ENCODE data around the gene UQCC2.

The UQCC2 gene

DNA sequence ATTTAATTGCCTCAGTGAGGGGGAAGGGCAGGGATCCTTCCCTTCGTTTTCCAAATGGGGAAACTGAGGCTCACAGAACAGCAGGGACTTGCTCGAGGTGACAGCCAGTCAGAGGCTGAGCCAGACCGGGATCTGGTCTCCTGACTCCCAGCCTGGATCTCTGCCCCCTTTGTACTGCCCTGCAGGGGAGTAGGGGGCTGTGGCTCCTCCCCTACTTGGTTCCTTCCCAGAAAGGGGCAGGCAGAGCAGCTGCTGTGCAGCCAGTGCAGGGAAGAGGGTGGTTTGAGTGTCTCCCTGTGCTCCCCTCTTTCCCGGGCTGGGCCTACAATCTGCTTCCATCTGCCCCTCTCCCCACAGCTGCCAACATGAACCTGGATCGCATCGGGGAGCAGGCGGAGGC lies 37.6 kb downstream of the UQCC2 start:
- Histone ChIP-seq H2AFZ (ENCODE audit: low read length, unreplicated experiment) (no peak overlapping the region), H3K27ac (ENCODE audit: low read depth, low read length) (no peak overlapping the region), H3K27me3 (ENCODE audit: insufficient read depth, low read length) (no peaks in the 10 kb centered on the region), H3K79me2 (ENCODE audit: control insufficient read depth, insufficient read depth, low read length, unreplicated experiment) (no peaks in the 10 kb centered on the region), H3K36me3 (ENCODE audit: insufficient read depth, low read length) (peaks cover 12% of the 10 kb centered on the region; the same call in 1 of the 2 replicates), H3K4me1 (ENCODE audit: control insufficient read depth, insufficient read depth, low read length, unreplicated experiment) (peaks cover 41% of the 10 kb centered on the region), H3K4me3 (ENCODE audit: low read depth, low read length) (no peak overlapping the region)

DNA sequence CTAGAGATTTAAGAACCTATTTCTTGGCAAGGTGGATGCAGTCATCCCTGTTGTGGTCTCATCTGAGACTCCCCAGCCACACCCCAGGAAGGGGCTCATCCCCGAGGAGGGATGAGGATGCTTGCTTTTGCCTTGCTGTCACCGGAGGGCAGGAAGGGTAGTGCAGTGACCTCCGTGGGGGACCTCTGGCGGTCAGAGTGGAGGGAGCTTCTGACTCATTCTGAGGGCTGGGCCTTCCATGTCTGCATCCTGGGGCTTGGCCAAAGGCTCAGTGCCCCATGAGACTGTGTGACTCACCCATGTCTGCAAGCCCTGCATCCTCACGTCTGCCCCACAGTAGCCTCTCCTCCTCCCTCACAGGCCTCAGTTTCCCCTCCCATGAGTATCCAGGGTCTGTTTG lies 38.7 kb downstream of the UQCC2 start:
- Histone ChIP-seq H3K79me2 (ENCODE audit: control insufficient read depth, insufficient read depth, low read length, unreplicated experiment) (no peaks in the 10 kb centered on the region), H3K4me1 (ENCODE audit: control insufficient read depth, insufficient read depth, low read length, unreplicated experiment) (peaks cover 41% of the 10 kb centered on the region), H3K4me3 (ENCODE audit: low read depth, low read length) (no peak overlapping the region), H3K36me3 (ENCODE audit: insufficient read depth, low read length) (peaks cover 12% of the 10 kb centered on the region; the same call in 1 of the 2 replicates), H3K27me3 (ENCODE audit: insufficient read depth, low read length) (no peaks in the 10 kb centered on the region), H3K27ac (ENCODE audit: low read depth, low read length) (no peak overlapping the region), H2AFZ (ENCODE audit: low read length, unreplicated experiment) (no peak overlapping the region)

DNA sequence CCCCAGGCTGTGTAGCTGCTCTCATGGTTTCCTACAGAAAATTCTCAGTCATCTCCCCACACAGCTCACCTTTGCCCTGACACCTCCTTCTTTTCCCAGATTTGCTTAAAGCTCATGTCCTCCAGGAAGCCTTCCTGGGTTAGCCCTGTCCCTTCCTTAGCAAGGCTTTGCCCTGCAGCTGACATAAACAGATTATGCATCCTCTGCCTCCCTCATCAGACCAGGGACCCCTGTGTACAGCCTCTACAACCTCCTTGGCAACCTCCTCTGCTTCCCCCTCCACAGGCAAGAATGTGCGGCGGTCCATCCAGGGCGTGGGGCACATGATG lies 39.8 kb downstream of the UQCC2 start:
- no peak overlapping the region for H2AFZ ChIP-seq (ENCODE audit: low read length, unreplicated experiment)
- peaks cover 36% of the 10 kb centered on the region for H3K4me1 ChIP-seq (ENCODE audit: control insufficient read depth, insufficient read depth, low read length, unreplicated experiment)
- H3K27me3 ChIP-seq (ENCODE audit: insufficient read depth, low read length) = no peaks in the 10 kb centered on the region
- H3K36me3 ChIP-seq (ENCODE audit: insufficient read depth, low read length) = peaks cover 12% of the 10 kb centered on the region; the same call in 1 of the 2 replicates
- no peak overlapping the region for H3K27ac ChIP-seq (ENCODE audit: low read depth, low read length)
- H3K4me3 ChIP-seq (ENCODE audit: low read depth, low read length) = no peak overlapping the region
- H3K79me2 ChIP-seq (ENCODE audit: control insufficient read depth, insufficient read depth, low read length, unreplicated experiment) = no peaks in the 10 kb centered on the region

- Histone ChIP-seq H3K36me3 (ENCODE audit: insufficient read depth, low read length) (peaks cover 12% of the 10 kb centered on the region; the same call in 1 of the 2 replicates), H3K4me1 (ENCODE audit: control insufficient read depth, insufficient read depth, low read length, unreplicated experiment) (peaks cover 30% of the 10 kb centered on the region), H3K27ac (ENCODE audit: low read depth, low read length) (no peak overlapping the region)
These were observed 40.3 kb downstream of the UQCC2 start for GRCh38 chr6:33670971-33671743.

DNA sequence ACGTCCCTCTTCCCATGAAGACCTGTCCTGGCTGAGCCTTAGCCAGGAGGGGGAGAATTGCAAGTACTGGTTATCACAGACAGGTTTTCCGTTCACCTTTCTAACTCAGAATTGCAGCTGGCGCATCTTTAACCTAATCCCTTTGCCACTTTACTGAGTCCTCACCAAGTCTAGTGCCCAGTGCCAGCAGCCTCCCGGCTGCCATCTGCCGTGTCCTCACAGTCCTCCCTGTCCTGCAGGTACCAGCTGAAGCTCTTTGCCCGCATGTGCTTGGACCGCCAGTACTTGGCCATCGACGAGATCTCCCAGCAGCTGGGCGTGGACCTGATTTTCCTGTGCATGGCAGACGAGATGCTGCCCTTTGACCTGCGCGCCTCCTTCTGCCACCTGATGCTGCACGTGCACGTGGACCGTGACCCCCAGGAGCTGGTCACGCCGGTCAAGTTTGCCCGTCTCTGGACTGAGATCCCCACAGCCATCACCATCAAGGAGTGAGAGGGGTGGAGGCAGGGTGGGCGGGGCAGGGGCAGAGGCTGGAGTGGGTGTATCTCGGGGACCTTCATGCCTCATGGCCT lies 41.3 kb downstream of the UQCC2 start:
- H3K27ac ChIP-seq (ENCODE audit: low read depth, low read length) = no peak overlapping the region
- no peak overlapping the region for H3K4me3 ChIP-seq (ENCODE audit: low read depth, low read length)
- peaks cover 12% of the 10 kb centered on the region; the same call in 1 of the 2 replicates for H3K36me3 ChIP-seq (ENCODE audit: insufficient read depth, low read length)
- H3K79me2 ChIP-seq (ENCODE audit: control insufficient read depth, insufficient read depth, low read length, unreplicated experiment) = no peaks in the 10 kb centered on the region
- peaks cover 22% of the 10 kb centered on the region for H3K4me1 ChIP-seq (ENCODE audit: control insufficient read depth, insufficient read depth, low read length, unreplicated experiment)
- H3K27me3 ChIP-seq (ENCODE audit: insufficient read depth, low read length) = no peaks in the 10 kb centered on the region
- H2AFZ ChIP-seq (ENCODE audit: low read length, unreplicated experiment) = no peak overlapping the region

More at GRCh38 chr6:33670971-33671743, 40.3 kb downstream of the UQCC2 start:
- H3K27me3 ChIP-seq (ENCODE audit: insufficient read depth, low read length) = no peaks in the 10 kb centered on the region
- no peaks in the 10 kb centered on the region for H3K79me2 ChIP-seq (ENCODE audit: control insufficient read depth, insufficient read depth, low read length, unreplicated experiment)
- H2AFZ ChIP-seq (ENCODE audit: low read length, unreplicated experiment) = no peak overlapping the region
- H3K4me3 ChIP-seq (ENCODE audit: low read depth, low read length) = no peak overlapping the region

DNA sequence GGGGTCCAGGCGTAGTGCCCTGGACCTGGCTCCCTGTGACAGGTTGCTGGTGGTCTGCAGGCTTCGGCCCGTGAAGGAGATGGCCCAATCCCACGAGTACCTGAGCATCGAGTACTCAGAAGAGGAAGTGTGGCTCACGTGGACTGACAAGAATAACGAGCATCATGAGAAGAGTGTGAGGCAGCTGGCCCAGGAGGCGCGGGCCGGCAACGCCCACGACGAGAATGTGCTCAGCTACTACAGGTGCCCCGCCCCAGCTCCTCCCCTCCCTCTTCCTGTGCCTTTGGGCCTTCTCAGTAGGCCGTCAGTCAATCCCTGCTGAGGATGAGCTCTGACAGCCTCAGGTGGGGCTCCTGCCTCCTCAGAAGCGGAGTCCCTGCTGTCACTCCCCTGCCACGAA lies 42.6 kb downstream of the UQCC2 start:
- Histone ChIP-seq H2AFZ (ENCODE audit: low read length, unreplicated experiment) (no peak overlapping the region), H3K4me1 (ENCODE audit: control insufficient read depth, insufficient read depth, low read length, unreplicated experiment) (peaks cover 10% of the 10 kb centered on the region), H3K27me3 (ENCODE audit: insufficient read depth, low read length) (no peaks in the 10 kb centered on the region), H3K4me3 (ENCODE audit: low read depth, low read length) (no peak overlapping the region), H3K79me2 (ENCODE audit: control insufficient read depth, insufficient read depth, low read length, unreplicated experiment) (no peaks in the 10 kb centered on the region), H3K27ac (ENCODE audit: low read depth, low read length) (no peak overlapping the region), H3K36me3 (ENCODE audit: insufficient read depth, low read length) (peaks cover 12% of the 10 kb centered on the region; the same call in 1 of the 2 replicates)

GRCh38 chr6:33668328-33668727 lies 43.2 kb downstream of the UQCC2 start:
- Histone ChIP-seq H3K27ac (ENCODE audit: low read depth, low read length) (no peak overlapping the region), H3K36me3 (ENCODE audit: insufficient read depth, low read length) (peaks cover 8% of the 10 kb centered on the region; the same call in 1 of the 2 replicates), H3K4me1 (ENCODE audit: control insufficient read depth, insufficient read depth, low read length, unreplicated experiment) (peaks cover 5% of the 10 kb centered on the region), H3K4me3 (ENCODE audit: low read depth, low read length) (no peak overlapping the region), H3K79me2 (ENCODE audit: control insufficient read depth, insufficient read depth, low read length, unreplicated experiment) (no peaks in the 10 kb centered on the region), H3K27me3 (ENCODE audit: insufficient read depth, low read length) (no peaks in the 10 kb centered on the region), H2AFZ (ENCODE audit: low read length, unreplicated experiment) (no peak overlapping the region)

DNA sequence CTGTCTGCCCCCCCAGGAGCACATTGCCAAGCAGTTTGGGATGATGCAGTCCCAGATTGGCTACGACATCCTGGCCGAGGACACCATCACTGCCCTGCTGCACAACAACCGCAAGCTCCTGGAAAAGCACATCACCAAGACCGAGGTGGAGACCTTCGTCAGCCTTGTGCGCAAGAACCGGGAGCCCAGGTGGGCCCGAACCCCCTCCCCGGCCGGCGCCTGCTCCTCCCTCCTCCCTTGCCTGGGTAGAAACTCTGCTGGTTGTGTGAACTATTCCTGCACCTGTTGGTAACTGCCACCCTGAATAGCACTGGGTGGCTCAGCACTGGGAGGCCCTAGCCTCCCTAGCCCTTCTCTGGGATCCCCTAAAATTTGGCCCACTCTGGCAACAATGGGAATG lies 43.7 kb downstream of the UQCC2 start:
- H3K79me2 ChIP-seq (ENCODE audit: control insufficient read depth, insufficient read depth, low read length, unreplicated experiment) = no peaks in the 10 kb centered on the region
- no peaks in the 10 kb centered on the region for H3K27me3 ChIP-seq (ENCODE audit: insufficient read depth, low read length)
- H3K4me3 ChIP-seq (ENCODE audit: low read depth, low read length) = no peak overlapping the region
- peaks cover 8% of the 10 kb centered on the region; the same call in 1 of the 2 replicates for H3K36me3 ChIP-seq (ENCODE audit: insufficient read depth, low read length)
- H3K4me1 ChIP-seq (ENCODE audit: control insufficient read depth, insufficient read depth, low read length, unreplicated experiment) = no peaks in the 10 kb centered on the region
- no peak overlapping the region for H3K27ac ChIP-seq (ENCODE audit: low read depth, low read length)
- no peak overlapping the region for H2AFZ ChIP-seq (ENCODE audit: low read length, unreplicated experiment)

DNA sequence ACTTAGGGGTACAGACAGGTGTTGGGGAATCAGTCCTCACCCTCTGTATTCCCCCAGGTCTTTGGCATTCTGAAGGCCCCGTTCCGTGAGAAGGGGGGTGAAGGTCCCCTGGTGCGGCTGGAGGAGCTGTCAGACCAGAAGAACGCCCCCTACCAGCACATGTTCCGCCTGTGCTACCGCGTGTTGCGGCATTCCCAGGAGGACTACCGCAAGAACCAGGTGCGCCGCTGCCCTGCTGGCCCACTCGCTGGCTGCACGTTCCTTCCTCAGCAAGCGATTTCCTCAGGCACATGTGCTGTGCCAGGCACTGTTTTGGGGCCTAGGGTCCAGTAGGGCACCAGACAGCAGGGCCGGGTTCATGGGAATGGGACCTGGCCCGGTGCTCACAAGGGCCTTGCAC lies 44.4 kb downstream of the UQCC2 start:
- no peaks in the 10 kb centered on the region for H3K4me1 ChIP-seq (ENCODE audit: control insufficient read depth, insufficient read depth, low read length, unreplicated experiment)
- H3K4me3 ChIP-seq (ENCODE audit: low read depth, low read length) = no peak overlapping the region
- no peak overlapping the region for H2AFZ ChIP-seq (ENCODE audit: low read length, unreplicated experiment)
- no peaks in the 10 kb centered on the region for H3K79me2 ChIP-seq (ENCODE audit: control insufficient read depth, insufficient read depth, low read length, unreplicated experiment)
- H3K27ac ChIP-seq (ENCODE audit: low read depth, low read length) = no peak overlapping the region
- peaks cover 8% of the 10 kb centered on the region; the same call in 1 of the 2 replicates for H3K36me3 ChIP-seq (ENCODE audit: insufficient read depth, low read length)
- H3K27me3 ChIP-seq (ENCODE audit: insufficient read depth, low read length) = no peaks in the 10 kb centered on the region

DNA sequence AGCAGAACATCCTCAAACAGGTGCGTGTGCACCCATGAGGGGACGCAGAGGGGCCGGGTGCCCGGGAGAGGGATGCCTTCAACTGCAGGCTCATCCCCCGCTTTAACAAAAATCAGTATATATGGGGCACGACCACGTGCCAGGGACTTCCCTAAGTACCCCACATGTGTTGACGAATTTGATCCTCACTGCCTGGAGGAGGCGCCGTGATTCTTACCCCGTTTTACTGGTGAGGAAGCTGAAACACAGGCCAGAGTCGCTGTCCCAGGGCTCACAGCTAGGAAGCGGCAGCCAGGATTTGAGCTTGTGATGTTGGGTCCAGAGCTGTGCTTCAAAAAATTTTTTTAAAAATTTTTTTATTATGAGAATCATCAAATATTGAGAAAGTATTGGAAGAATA lies 45.5 kb downstream of the UQCC2 start:
- no peaks in the 10 kb centered on the region for H3K79me2 ChIP-seq (ENCODE audit: control insufficient read depth, insufficient read depth, low read length, unreplicated experiment)
- peaks cover 3% of the 10 kb centered on the region; the same call in 1 of the 2 replicates for H3K36me3 ChIP-seq (ENCODE audit: insufficient read depth, low read length)
- no peaks in the 10 kb centered on the region for H3K4me1 ChIP-seq (ENCODE audit: control insufficient read depth, insufficient read depth, low read length, unreplicated experiment)
- H3K27me3 ChIP-seq (ENCODE audit: insufficient read depth, low read length) = no peaks in the 10 kb centered on the region
- H3K4me3 ChIP-seq (ENCODE audit: low read depth, low read length) = no peak overlapping the region
- no peak overlapping the region for H3K27ac ChIP-seq (ENCODE audit: low read depth, low read length)
- no peak overlapping the region for H2AFZ ChIP-seq (ENCODE audit: low read length, unreplicated experiment)

DNA sequence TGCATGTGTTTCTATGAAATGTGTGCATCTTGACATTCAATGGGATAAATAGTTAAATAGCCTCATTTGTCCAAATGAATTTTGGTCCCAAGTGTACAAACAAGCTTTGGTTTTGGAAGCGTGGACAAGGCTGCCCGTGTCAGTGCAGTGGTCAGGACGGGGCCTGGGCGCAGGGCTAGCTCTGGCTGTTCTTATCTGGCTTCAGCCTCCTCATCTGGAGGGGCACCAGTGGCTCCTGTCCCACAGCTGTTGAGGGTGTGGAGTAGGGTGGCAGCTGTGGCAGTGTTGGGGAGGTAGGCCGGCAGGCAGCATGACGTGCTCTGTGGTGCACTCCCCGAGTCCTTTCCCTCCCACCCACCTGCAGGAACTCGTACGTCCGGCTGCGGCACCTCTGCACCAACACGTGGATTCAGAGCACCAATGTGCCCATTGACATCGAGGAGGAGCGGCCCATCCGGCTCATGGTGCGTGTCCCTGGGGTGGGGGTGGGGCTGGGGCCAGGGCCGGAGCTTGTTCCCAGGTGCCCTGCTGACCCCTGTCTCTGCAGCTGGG lies 46.9 kb downstream of the UQCC2 start:
- Histone ChIP-seq H3K36me3 (ENCODE audit: insufficient read depth, low read length) (no peaks in the 10 kb centered on the region), H3K4me1 (ENCODE audit: control insufficient read depth, insufficient read depth, low read length, unreplicated experiment) (no peaks in the 10 kb centered on the region), H2AFZ (ENCODE audit: low read length, unreplicated experiment) (no peak overlapping the region), H3K4me3 (ENCODE audit: low read depth, low read length) (no peak overlapping the region), H3K27ac (ENCODE audit: low read depth, low read length) (no peak overlapping the region), H3K27me3 (ENCODE audit: insufficient read depth, low read length) (no peaks in the 10 kb centered on the region), H3K79me2 (ENCODE audit: control insufficient read depth, insufficient read depth, low read length, unreplicated experiment) (no peaks in the 10 kb centered on the region)
